Activated CD8-positive, alpha-beta T cell treated with anti-CD3 and anti-CD28 coated beads, Interleukin-2, amount 10 ng/mL, durations not matched to agents 7 days and 5 days (primary cell): ENCODE results near the gene CCNB1IP1. TPM values are rescaled to one million over a fixed set of nuclear protein-coding genes. Genes with fewer than 3 reads are reported as not detected.
"Not testable (repeated sequence)": the region's sequence is repeated elsewhere in the genome, so short reads cannot be mapped to it uniquely, and the experiment has no call there.

Experiments used
- ATAC-seq: fragments of 150-1000 bp; cut with Tn5 transposase; one replicate; pipeline ENCODE4 v1.10.0; 2021; ENCODE audit warnings: moderate library complexity
- CTCF ChIA-PET: fragments of 350-600 bp; sonication (Branson Sonifier 250); formaldehyde crosslinking; loops from one replicate; lab custom pipeline; 2021; ENCODE audit warnings: antibody characterized with exemption; lab: Charles Lee
- POLR2A ChIA-PET: fragments of 350-600 bp; sonication (Branson Sonifier 250); formaldehyde crosslinking; loops from one replicate; lab custom pipeline; 2021; ENCODE audit warnings: antibody characterized with exemption; lab: Charles Lee
- DNase-seq: peaks from one replicate; pipeline ENCODE4 v3.0.0-alpha.2; 2020
- H3K27ac Mint-ChIP-seq: one replicate; pipeline ENCODE4 v1.8.0; 2021; ENCODE audit warnings: mild to moderate bottlenecking, mixed read lengths
- H3K27me3 Mint-ChIP-seq: one replicate; pipeline ENCODE4 v1.8.0; 2021; ENCODE audit warnings: low read depth, mixed read lengths
- H3K36me3 Mint-ChIP-seq: one replicate; pipeline ENCODE4 v1.8.0; 2021; ENCODE audit warnings: low read depth, mixed read lengths
- H3K4me1 Mint-ChIP-seq: one replicate; pipeline ENCODE4 v1.8.0; 2021; ENCODE audit warnings: low read depth, mixed read lengths
- H3K4me3 Mint-ChIP-seq: one replicate; pipeline ENCODE4 v1.8.0; 2021; ENCODE audit warnings: mild to moderate bottlenecking, mixed read lengths
- H3K9me3 Mint-ChIP-seq: one replicate; pipeline ENCODE4 v1.8.0; 2022; ENCODE audit warnings: mixed read lengths; ENCODE audit not compliant: insufficient read depth
- total RNA-seq, 2 experiments: library from RNA; stranded (reverse); gene quantifications; one replicate each; pipeline ENCODE4 v1.2.3, GENCODE V29; 2021

Gene CCNB1IP1
- total RNA-seq = 10 to 100 TPM; 35.3 to 38.3 TPM

GRCh38 chr14:20332788-20333493 is at the start of gene CCNB1IP1:
Gene CCNB1IP1, minus strand, starts transcription at chr14:20333279. Its CDS starts 16,756 bp downstream, at chr14:20316523.
- CTCF ChIA-PET = interaction anchor here (0.7 to 9.9 kb wide), 8 partner anchors 10 to 355 kb away, joined by 3 to 151 read pairs (median 5); partner anchors contain the start of genes ANG, PARP2 and TTC5
- H3K4me3 Mint-ChIP-seq = peak within 1 kb of the TSS; percentile 99
- POLR2A ChIA-PET = interaction anchor here (1.0 to 8.6 kb wide), 3 partner anchors 9 to 137 kb away, joined by 3 to 77 read pairs (median 8); partner anchors contain the start of genes APEX1, OSGEP and PARP2
- peaks cover 4% of the 10 kb centered on the region for H3K27me3 Mint-ChIP-seq
- H3K4me1 Mint-ChIP-seq = peaks cover 51% of the 10 kb centered on the region
- DNase-seq (peak; percentile 72), ATAC-seq (peak; percentile 99)
- peaks cover 13% of the 10 kb centered on the region for H3K36me3 Mint-ChIP-seq
- no peaks in the 10 kb centered on the region for H3K9me3 Mint-ChIP-seq
- H3K27ac Mint-ChIP-seq = peak within 1 kb of the TSS; percentile 93

GRCh38 chr14:20382526-20382925 is 49.4 kb upstream of the CCNB1IP1 start:
- Mint-ChIP-seq H3K9me3 (no peaks in the 10 kb centered on the region), H3K4me1 (no peaks in the 10 kb centered on the region), H3K36me3 (peaks cover 69% of the 10 kb centered on the region), H3K27me3 (no peaks in the 10 kb centered on the region), H3K4me3 (no peak overlapping the region), H3K27ac (no peak overlapping the region)
- CTCF ChIA-PET = no interaction called here
- DNase-seq (no peak), ATAC-seq (no peak)
- POLR2A ChIA-PET = no interaction called here

GRCh38 chr14:20381341-20381740 is 48.3 kb upstream of the CCNB1IP1 start:
- POLR2A ChIA-PET = no interaction called here
- no peak for ATAC-seq
- no peak for DNase-seq
- CTCF ChIA-PET = interaction anchor here (0.9 kb wide), 1 partner anchor 55 kb away, joined by 4 read pairs; no protein-coding TSS in a partner anchor
- Mint-ChIP-seq H3K9me3 (no peaks in the 10 kb centered on the region), H3K36me3 (peaks cover 69% of the 10 kb centered on the region), H3K4me1 (no peaks in the 10 kb centered on the region), H3K4me3 (no peak overlapping the region), H3K27me3 (no peaks in the 10 kb centered on the region), H3K27ac (no peak overlapping the region)

- ChIA-PET POLR2A (no interaction called here), CTCF (interaction anchor here (1.0 kb wide), 1 partner anchor 38 kb away, joined by 3 read pairs; no protein-coding TSS in a partner anchor)
- ATAC-seq = no peak
- Mint-ChIP-seq H3K27me3 (no peaks in the 10 kb centered on the region), H3K9me3 (no peaks in the 10 kb centered on the region), H3K27ac (no peak overlapping the region), H3K36me3 (peaks cover 66% of the 10 kb centered on the region), H3K4me3 (no peak overlapping the region), H3K4me1 (no peaks in the 10 kb centered on the region)
- no peak for DNase-seq
Measured at GRCh38 chr14:20380681-20381080, 47.6 kb upstream of the CCNB1IP1 start.

- ChIA-PET POLR2A (interaction anchor here (1.4 kb wide), 1 partner anchor 12 kb away, joined by 3 read pairs; no protein-coding TSS in a partner anchor), CTCF (interaction anchor here (1.0 kb wide), 1 partner anchor 37 kb away, joined by 3 read pairs; no protein-coding TSS in a partner anchor)
- Mint-ChIP-seq H3K27ac (no peak overlapping the region), H3K27me3 (no peaks in the 10 kb centered on the region), H3K4me1 (no peaks in the 10 kb centered on the region), H3K36me3 (peaks cover 66% of the 10 kb centered on the region), H3K4me3 (no peak overlapping the region), H3K9me3 (no peaks in the 10 kb centered on the region)
- ATAC-seq (no peak), DNase-seq (no peak)
Measured at GRCh38 chr14:20379743-20380142, 46.7 kb upstream of the CCNB1IP1 start.

- POLR2A ChIA-PET = no interaction called here
- Mint-ChIP-seq H3K36me3 (peaks cover 61% of the 10 kb centered on the region), H3K4me1 (no peaks in the 10 kb centered on the region), H3K9me3 (no peaks in the 10 kb centered on the region), H3K27me3 (no peaks in the 10 kb centered on the region), H3K4me3 (no peak overlapping the region), H3K27ac (no peak overlapping the region)
- ATAC-seq (no peak), DNase-seq (no peak)
- CTCF ChIA-PET = no interaction called here
Measured at GRCh38 chr14:20377171-20377570, 44.1 kb upstream of the CCNB1IP1 start.

- H3K27me3 Mint-ChIP-seq = no peaks in the 10 kb centered on the region
- H3K36me3 Mint-ChIP-seq = peaks cover 65% of the 10 kb centered on the region
- no peaks in the 10 kb centered on the region for H3K4me1 Mint-ChIP-seq
- CTCF ChIA-PET = interaction anchor here (0.8 kb wide), 1 partner anchor 9 kb away, joined by 3 read pairs; no protein-coding TSS in a partner anchor
- H3K4me3 Mint-ChIP-seq = no peak overlapping the region
- no peak for ATAC-seq
- no peak for DNase-seq
- H3K27ac Mint-ChIP-seq = no peak overlapping the region
- no peaks in the 10 kb centered on the region for H3K9me3 Mint-ChIP-seq
- POLR2A ChIA-PET = no interaction called here
Measured at GRCh38 chr14:20376071-20376588, 43.1 kb upstream of the CCNB1IP1 start.

- H3K4me1 Mint-ChIP-seq = no peaks in the 10 kb centered on the region
- no peaks in the 10 kb centered on the region for H3K27me3 Mint-ChIP-seq
- DNase-seq (no peak), ATAC-seq (no peak)
- ChIA-PET CTCF (interaction anchor here (0.8 kb wide), 1 partner anchor 9 kb away, joined by 3 read pairs; no protein-coding TSS in a partner anchor), POLR2A (no interaction called here)
- no peak overlapping the region for H3K27ac Mint-ChIP-seq
- H3K36me3 Mint-ChIP-seq = peaks cover 64% of the 10 kb centered on the region
- no peak overlapping the region for H3K4me3 Mint-ChIP-seq
- no peaks in the 10 kb centered on the region for H3K9me3 Mint-ChIP-seq
Measured at GRCh38 chr14:20375471-20375870, 42.4 kb upstream of the CCNB1IP1 start.

GRCh38 chr14:20372796-20373195 is 39.7 kb upstream of the CCNB1IP1 start:
- Mint-ChIP-seq H3K27ac (no peak overlapping the region), H3K9me3 (no peaks in the 10 kb centered on the region), H3K27me3 (no peaks in the 10 kb centered on the region), H3K4me3 (no peak overlapping the region), H3K4me1 (no peaks in the 10 kb centered on the region), H3K36me3 (peaks cover 68% of the 10 kb centered on the region)
- CTCF ChIA-PET = no interaction called here
- no peak for ATAC-seq
- POLR2A ChIA-PET = interaction anchor here (1.0 kb wide), 1 partner anchor 97 kb away, joined by 3 read pairs; no protein-coding TSS in a partner anchor
- DNase-seq = no peak

- no peak for ATAC-seq
- Mint-ChIP-seq H3K4me3 (no peak overlapping the region), H3K27ac (no peak overlapping the region), H3K36me3 (peaks cover 46% of the 10 kb centered on the region), H3K27me3 (no peaks in the 10 kb centered on the region), H3K9me3 (no peaks in the 10 kb centered on the region), H3K4me1 (no peaks in the 10 kb centered on the region)
- DNase-seq = no peak
- ChIA-PET POLR2A (no interaction called here), CTCF (no interaction called here)
Measured at GRCh38 chr14:20365928-20366327, 32.8 kb upstream of the CCNB1IP1 start.

GRCh38 chr14:20358474-20358873 is 25.4 kb upstream of the CCNB1IP1 start:
- H3K27ac Mint-ChIP-seq, CTCF ChIA-PET, H3K4me1 Mint-ChIP-seq, POLR2A ChIA-PET, ATAC-seq, H3K27me3 Mint-ChIP-seq, DNase-seq, H3K4me3 Mint-ChIP-seq, H3K9me3 Mint-ChIP-seq: not testable (repeated sequence)
- H3K36me3 Mint-ChIP-seq = peaks cover 66% of the 10 kb centered on the region

GRCh38 chr14:20356422-20356821 is 23.3 kb upstream of the CCNB1IP1 start:
- DNase-seq = no peak
- no peaks in the 10 kb centered on the region for H3K9me3 Mint-ChIP-seq
- CTCF ChIA-PET = interaction anchor here (1.4 to 4.0 kb wide), 4 partner anchors 13 to 59 kb away, joined by 4 to 20 read pairs (median 6); partner anchors contain the start of gene PARP2
- peaks cover 70% of the 10 kb centered on the region for H3K36me3 Mint-ChIP-seq
- H3K4me3 Mint-ChIP-seq = no peak overlapping the region
- H3K27ac Mint-ChIP-seq = no peak overlapping the region
- H3K4me1 Mint-ChIP-seq = no peaks in the 10 kb centered on the region
- POLR2A ChIA-PET = interaction anchor here (1.7 kb wide), 1 partner anchor 13 kb away, joined by 7 read pairs; the partner anchor contains the start of gene PARP2
- ATAC-seq = no peak
- H3K27me3 Mint-ChIP-seq = no peaks in the 10 kb centered on the region
